NCI-H2171 treated with DMSO at 0.1 percent for 48 hours (cell line): ENCODE measurements around the gene BCL3.
"Not testable (repeated sequence)": the region's sequence is repeated elsewhere in the genome, so short reads cannot be mapped to it uniquely, and the experiment has no call there.

ENCODE experiments used
- DNase-seq: peaks from one replicate; lab custom pipeline; 2025; lab: John Stamatoyannopoulos, UW

BCL3 gene, protein sequence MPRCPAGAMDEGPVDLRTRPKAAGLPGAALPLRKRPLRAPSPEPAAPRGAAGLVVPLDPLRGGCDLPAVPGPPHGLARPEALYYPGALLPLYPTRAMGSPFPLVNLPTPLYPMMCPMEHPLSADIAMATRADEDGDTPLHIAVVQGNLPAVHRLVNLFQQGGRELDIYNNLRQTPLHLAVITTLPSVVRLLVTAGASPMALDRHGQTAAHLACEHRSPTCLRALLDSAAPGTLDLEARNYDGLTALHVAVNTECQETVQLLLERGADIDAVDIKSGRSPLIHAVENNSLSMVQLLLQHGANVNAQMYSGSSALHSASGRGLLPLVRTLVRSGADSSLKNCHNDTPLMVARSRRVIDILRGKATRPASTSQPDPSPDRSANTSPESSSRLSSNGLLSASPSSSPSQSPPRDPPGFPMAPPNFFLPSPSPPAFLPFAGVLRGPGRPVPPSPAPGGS

GRCh38 chr19:44748426-44749254 is at the start of gene BCL3:
TSS of gene BCL3 (plus strand) at chr19:44748708. CDS start at chr19:44748791, 83 bp downstream.
- DNase-seq: no peak

GRCh38 chr19:44700547-44700946 is 48.0 kb upstream of the BCL3 start:
- no peak for DNase-seq

- no peak for DNase-seq
Observed at GRCh38 chr19:44701228-44701627, 47.3 kb upstream of the BCL3 start.

GRCh38 chr19:44702551-44703176 is 45.8 kb upstream of the BCL3 start:
- no peak for DNase-seq

- no peak for DNase-seq
Observed at GRCh38 chr19:44703336-44704078, 45.0 kb upstream of the BCL3 start.

- DNase-seq: no peak
Observed at GRCh38 chr19:44704982-44705381, 43.5 kb upstream of the BCL3 start.

GRCh38 chr19:44705502-44706010 is 43.0 kb upstream of the BCL3 start:
- no peak for DNase-seq

- no peak for DNase-seq
Observed at GRCh38 chr19:44706506-44707236, 41.8 kb upstream of the BCL3 start.

GRCh38 chr19:44707794-44708193 is 40.7 kb upstream of the BCL3 start:
- no peak for DNase-seq

GRCh38 chr19:44708940-44709339 is 39.6 kb upstream of the BCL3 start:
- no peak for DNase-seq

DNA sequence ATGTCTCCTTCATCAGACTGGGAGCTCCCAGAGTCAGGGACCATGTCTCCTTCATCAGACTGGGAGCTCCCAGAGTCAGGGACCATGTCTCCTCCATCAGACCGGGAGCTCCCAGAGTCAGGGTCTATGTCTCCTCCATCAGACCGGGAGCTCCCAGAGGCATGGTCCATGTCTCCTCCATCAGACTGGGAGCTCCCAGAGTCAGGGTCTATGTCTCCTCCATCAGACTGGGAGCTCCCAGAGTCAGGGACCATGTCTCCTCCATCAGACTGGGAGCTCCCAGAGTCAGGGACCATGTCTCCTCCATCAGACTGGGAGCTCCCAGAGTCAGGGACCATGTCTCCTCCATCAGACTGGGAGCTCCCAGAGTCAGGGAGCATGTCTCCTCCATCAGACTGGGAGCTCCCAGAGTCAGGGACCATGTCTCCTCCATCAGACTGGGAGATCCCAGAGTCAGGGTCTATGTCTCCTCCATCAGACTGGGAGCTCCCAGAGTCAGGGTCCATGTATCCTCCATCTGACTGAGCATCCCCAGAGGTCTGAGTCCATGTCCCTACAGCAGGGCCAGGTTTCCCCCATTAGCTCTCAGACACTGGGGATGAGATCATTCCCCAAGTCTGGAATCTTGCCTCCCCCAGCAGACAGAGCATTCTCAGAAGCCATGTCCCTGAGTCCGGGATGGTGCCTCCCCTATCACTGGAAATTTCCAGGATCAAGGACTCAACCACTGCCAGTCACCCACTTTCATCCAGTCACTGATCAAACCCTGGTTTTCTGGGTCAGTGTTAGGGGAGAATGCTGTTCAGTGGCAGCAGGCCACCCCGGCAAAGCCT is 38.9 kb upstream of the BCL3 start:
- not testable (repeated sequence) for DNase-seq

- DNase-seq: no peak
Observed at GRCh38 chr19:44710483-44710882, 38.0 kb upstream of the BCL3 start.

GRCh38 chr19:44712864-44713515 is 35.5 kb upstream of the BCL3 start:
- DNase-seq: peak; percentile 2

DNA sequence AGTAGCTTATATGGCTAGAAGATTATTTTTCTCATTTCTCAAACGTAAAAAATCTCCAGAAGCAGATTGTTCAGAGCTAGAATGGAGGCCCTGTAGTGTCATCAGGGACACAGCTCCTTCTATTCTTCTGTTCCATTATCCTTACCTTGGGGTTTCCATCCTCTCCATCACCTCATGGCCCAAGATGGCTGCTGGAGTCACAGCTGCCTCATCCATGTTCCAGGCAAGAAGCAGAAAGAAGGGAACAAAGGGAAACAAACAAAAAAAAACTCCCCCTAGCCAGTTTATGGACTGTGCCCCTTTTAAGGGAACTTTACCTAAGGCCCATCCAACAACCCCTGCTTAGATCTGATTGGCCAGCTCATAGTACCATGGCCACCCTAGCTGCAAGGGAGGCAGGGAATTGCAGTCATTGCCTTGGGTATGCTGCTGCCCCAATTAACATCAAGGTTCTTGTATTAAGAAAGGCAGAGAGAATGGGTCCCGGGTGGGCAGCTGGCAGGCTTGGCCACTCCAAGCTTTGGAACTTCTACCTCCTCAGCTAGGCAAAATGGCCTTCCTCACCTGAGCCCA is 33.8 kb upstream of the BCL3 start:
- no peak for DNase-seq

- no peak for DNase-seq
Observed at GRCh38 chr19:44717603-44718002, 30.9 kb upstream of the BCL3 start.

DNA sequence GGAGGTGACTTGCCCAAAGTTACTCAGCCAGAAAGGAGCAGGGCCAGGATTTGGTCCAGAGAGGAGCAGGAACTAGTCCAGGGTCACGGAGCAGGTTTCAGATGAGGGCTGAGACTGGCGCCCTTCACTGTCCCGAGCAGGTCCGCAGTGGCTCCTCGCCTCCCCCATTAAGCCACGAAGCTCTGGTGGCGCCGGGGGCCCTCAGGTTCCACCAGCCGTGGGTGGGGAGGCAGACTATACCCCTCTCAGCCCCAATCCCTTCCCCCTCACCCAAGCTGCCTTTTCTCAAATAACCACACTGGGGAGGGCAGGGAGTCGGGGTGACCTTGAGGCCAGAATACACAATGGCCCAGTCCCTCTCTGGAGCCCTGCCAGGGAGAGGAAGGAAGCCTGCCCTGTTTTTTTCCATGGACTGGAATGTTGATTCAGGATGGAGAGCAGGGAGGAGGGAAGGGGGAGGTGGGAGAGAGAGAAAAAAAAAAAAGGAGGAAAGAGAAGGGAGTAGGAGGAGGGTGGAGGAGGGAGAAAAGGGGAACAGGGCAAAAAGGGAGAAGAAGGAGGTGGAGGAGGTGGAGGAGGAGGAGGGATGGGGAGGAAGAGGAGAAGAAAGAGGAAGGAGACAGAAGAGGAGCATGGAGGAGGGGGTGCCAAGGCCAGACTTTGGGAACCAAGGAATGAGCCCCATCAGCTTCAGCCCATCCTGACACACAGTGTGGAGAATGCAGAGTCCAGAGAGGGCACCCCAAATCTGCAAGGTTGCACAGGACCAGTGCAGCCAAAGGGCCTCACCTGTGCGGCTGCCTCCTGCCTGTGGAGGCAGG is 29.9 kb upstream of the BCL3 start:
- no peak for DNase-seq

GRCh38 chr19:44719262-44719701 is 29.2 kb upstream of the BCL3 start:
- DNase-seq: no peak

GRCh38 chr19:44720396-44720795 is 28.1 kb upstream of the BCL3 start:
- not testable (repeated sequence) for DNase-seq
